SH-SY5Y (cell line): ENCODE data around the gene HIVEP3.

Experiments
- GATA2 ChIP-seq: IDR thresholded peaks from 2 replicates; pipeline ENCODE4 v1.6.1; 2011; ENCODE audit warnings: mild to moderate bottlenecking, low read depth, low read length
- GATA3 ChIP-seq: IDR thresholded peaks from 2 replicates; pipeline ENCODE4 v1.6.1; 2011; ENCODE audit warnings: low read depth, mild to moderate bottlenecking, low read length, moderate library complexity

DNA sequence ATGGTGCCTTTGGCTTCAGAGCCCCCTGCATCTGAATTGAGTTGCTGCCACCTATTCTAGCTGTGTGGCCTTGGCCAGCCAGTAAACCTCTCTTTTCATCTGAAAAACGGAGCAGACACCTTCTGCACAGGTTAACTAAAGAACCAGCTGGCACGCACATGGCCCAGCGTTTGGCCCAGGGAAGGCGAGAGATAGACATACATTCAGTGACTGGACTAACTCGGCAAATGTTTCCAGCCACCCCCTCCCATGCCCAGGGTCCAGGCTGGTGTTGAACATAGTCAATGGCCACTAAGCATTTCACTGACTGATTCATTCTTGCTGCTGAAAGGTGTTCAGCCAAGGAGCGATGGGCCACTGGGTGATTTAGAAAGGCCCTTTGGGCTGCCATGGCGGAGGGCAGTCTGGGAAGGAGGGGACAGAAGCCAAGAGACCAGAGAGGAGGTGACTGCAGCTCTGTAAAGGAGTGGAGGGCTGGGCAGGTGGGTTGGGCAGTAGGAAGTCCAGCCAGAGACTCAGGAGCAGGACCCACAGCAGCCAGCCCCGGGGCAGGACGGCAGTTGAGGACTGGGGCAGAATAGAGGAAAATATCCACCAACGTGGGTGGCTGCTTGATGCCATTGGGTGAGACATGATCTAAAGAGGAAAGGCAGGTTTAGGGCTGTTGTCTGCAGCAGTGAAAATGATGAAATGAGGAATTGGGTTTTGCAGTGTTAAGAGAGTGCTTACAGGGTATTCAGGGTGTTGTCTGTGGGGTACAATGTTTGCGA, 184.3 kb downstream of the HIVEP3 start:
- TF ChIP-seq GATA2 (no peak), GATA3 (no peak)
